NCI-H1694 treated with DMSO at 0.1 percent for 48 hours (cell line): ENCODE results near the gene ITPRID1.
"Not testable (repeated sequence)": the region's sequence is repeated elsewhere in the genome, so short reads cannot be mapped to it uniquely, and the experiment has no call there.

Source experiments
- DNase-seq: peaks from one replicate; lab custom pipeline; 2025; lab: John Stamatoyannopoulos, UW

Gene ITPRID1

DNA sequence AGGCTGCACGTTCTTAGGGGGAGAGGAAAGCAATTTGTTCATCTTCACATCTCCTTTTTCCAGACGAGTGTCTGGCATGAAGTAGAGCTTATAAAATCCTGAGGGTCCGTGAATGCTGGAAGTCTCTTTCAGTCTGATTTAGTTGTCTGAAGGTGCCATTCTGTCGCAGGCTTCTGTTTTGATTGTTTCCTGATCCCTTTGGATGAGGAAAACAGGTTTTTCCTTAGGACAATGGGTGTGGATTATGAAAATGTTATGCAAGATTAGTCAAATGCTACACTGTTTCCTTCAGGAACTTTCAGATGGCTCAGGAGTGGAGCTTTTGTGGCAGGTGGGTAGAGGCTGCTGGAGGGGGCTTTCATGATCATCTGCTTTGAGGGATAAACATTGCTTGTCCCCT is at the start of gene ITPRID1:
ITPRID1 (plus strand) TSS at position 301 of the 400 bp plus-strand sequence. CDS start 38,935 bp downstream, outside the sequence.
- no peak for DNase-seq

DNA sequence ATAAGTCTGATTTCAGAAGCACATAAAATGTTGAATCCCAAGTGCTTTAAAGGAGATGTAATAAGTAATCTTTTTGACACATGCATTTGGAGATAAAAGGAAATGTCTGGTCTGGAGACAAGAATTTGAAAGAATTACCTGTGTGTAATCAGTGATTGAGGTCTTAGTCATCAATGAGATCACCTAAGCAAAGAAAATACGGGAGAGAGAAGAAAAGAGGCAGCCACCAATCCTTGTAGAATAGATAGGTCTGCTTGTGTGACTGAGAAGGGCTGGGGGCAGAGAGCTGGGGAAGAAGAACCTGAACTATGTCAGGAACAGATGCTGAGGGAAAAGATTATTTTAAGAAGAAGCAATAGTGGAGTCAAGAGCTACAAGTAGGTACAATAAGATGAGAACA is 49.3 kb upstream of the ITPRID1 start:
- DNase-seq = no peak

DNA sequence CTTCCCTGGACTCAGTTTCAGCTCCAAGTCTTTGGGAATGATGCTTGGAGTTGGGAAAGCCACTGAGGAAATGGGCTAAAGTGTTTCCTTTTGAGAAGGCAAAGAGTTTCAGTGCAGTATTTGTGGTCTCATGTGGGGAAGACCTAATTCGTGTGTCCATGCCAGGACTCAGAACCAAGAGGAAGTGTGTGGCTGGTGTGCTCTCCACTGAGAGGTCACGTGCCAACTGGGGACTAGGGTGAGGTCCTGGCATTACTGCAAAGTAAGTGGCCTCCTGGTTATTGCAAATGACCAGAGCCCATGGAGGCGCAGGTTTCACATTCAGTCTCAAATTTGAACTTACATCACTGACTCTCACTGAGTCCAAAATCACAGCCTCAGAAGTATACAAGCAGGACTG is 48.6 kb upstream of the ITPRID1 start:
- no peak for DNase-seq

GRCh38 chr7:31466036-31466435 is 47.9 kb upstream of the ITPRID1 start:
- no peak for DNase-seq

DNA sequence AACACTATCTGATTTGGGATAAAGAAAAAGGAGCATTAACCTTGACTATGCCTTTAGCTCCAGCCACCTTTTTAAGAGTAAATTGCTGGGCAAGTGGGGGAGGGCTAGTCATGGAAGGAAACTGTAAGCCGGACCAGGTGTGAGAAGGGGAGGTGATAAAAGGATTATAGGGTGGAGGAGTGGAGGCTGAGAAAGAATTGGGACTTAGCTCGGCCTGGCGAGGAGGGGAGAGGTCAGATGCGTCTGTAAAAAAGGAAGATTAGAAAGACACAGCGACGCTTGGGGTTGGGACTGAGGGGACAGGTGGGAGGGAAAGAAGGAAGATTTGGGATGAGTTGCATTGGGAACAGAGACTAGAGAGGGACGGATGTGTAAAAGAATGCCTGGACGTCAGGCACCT is 43.0 kb upstream of the ITPRID1 start:
- DNase-seq = not testable (repeated sequence)

- DNase-seq = no peak
Measured at GRCh38 chr7:31475368-31475767, 38.5 kb upstream of the ITPRID1 start.

GRCh38 chr7:31476073-31476745 is 37.7 kb upstream of the ITPRID1 start:
- DNase-seq = peak; percentile 37

GRCh38 chr7:31476941-31477677 is 36.8 kb upstream of the ITPRID1 start:
- no peak for DNase-seq

DNA sequence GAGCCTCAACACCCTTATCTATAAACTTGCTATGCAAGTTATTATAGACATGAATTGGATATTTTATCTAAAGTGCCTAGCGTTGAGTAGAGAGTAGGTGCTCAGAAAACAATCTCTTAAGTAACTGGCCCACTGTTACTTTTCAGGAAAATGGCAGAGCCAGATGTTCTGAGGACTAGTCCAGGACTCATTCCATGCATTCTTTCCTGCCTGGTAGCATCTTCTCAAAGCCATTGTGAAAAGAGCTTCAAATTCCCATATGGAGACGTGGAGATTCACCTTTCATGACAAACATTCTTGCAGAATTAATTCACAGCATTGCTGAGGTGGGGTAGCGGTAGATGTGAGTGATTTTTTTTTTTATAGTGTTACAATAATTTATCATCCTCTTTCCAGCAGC is 35.9 kb upstream of the ITPRID1 start:
- no peak for DNase-seq

- no peak for DNase-seq
Measured at GRCh38 chr7:31478721-31479120, 35.2 kb upstream of the ITPRID1 start.

DNA sequence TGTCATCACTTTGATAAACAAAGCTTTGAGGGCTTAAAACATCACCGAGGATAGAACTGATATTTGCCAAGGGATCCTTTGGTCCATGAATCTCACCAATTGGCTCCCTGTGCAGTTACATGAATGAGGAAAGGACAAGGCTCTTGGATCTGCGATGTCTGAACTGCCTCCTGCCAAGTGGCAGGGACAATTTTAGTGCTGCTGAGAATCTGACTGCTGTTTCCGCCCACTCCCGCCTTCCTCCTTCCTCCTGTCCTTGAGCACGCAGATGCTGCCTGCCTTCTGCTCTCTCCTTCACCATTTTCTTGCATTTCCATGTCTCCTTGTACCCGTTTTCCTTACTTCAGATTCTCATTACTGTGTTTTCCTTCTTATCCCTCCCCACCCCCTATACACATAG is 26.8 kb upstream of the ITPRID1 start:
- DNase-seq = no peak

DNA sequence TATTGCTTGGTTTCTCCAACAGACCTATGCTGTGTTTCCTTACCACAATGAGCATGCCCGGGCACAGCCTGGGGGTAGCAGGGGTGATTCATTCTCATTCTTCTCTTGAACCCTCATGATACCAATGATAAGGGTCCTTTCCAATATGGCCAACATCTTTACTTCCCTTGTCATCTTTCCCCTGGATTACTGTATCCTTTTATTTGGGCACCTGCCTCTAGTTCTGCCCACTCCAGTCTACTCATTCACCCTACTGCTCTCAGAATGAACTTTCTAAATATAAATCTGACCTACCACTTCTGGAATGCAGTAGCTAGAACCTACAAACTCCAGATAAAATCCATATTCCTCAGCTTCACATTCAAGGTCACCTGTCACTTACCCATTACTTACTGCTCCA is 26.4 kb upstream of the ITPRID1 start:
- DNase-seq = no peak

DNA sequence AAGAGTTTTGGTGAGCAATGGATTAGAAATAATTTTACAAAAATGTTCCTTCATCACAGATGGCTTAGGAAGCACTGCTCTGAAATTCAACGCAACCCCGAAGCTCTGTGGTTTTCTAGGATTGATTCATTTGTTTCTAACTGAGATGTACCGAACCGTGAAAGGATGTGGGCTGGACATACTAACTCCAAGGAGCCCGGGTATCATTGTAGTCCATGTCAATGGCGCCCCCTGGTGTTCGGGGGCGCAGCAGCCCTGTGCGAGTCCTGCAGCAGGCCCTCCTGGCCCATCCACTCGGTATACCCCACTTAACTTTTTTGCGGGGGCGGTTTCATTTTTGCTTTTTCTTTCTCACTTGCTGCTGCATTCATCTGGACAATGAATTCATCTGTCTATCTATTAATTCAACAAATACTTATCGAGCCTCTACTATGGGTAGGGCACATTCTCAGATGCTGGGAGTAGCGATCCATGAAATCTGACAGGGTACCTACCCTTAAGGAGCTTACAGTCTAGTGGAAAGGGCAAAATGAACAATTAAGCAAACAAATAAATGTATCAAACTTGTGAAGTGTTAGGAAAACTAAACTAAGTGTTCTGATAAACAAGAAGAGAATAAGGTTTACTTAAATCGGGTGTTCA is 25.2 kb upstream of the ITPRID1 start:
- no peak for DNase-seq

- DNase-seq = no peak
Measured at GRCh38 chr7:31490796-31491314, 23.0 kb upstream of the ITPRID1 start.

DNA sequence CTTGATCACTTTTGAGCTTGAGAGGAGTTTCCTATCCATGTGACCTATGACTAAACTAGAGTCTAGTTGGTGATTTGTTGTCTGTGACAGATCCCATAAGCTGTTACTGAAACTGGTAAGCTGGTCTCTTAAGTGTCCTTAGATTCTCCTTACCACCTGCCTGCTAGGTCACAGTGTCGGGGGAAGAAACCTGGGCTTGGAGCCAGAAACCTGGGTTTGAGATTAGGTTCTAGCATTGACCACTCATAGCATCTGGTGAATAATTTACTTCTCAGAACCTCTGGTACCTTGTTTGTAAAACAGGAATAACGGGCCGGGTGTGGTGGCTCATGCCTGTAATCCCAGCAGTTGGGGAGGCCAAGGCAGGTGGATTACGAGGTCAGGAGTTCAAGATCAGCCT is 21.8 kb upstream of the ITPRID1 start:
- no peak for DNase-seq

GRCh38 chr7:31493714-31494181 is 20.1 kb upstream of the ITPRID1 start:
- no peak for DNase-seq

GRCh38 chr7:31494421-31494820 is 19.5 kb upstream of the ITPRID1 start:
- DNase-seq = no peak

GRCh38 chr7:31495653-31496052 is 18.2 kb upstream of the ITPRID1 start:
- DNase-seq = no peak

GRCh38 chr7:31497516-31497915 is 16.4 kb upstream of the ITPRID1 start:
- DNase-seq = no peak

DNA sequence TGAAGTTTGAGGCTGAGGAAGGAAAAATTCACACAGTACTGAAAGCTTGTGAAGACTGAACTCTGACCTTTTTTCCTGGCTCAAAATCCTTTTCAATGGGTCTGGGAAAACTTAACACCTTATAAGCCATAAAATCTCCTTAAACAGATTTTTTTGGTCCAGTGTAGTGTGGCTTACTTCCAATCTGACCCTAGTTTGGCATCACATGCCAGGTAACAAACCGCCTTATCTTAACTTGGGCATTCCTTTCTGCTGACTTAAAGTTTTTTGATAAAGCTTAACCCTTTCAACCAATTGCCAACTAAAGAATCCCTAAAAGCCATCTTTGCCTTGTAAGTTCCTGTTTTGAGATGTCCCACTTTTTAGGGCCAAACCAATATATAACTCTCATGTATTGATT is 13.2 kb upstream of the ITPRID1 start:
- DNase-seq = no peak

- no peak for DNase-seq
Measured at GRCh38 chr7:31508823-31509222, 5.1 kb upstream of the ITPRID1 start.

GRCh38 chr7:31512166-31512565 is 1.7 kb upstream of the ITPRID1 start:
- no peak for DNase-seq
